HL-60 (cell line): Measurements from ENCODE around the gene WDR93.

Experiments
- CTCF ChIP-seq: IDR thresholded peaks from one replicate; pipeline ENCODE4 v1.5.1; 2011; ENCODE audit warnings: low read length, control low read depth, inconsistent platforms; ENCODE audit not compliant: insufficient read depth
- POLR2AphosphoS5 ChIP-seq: IDR thresholded peaks from 2 replicates; pipeline ENCODE4 v1.6.1; 2012; ENCODE audit warnings: low read depth
- REST ChIP-seq: IDR thresholded peaks from 2 replicates; pipeline ENCODE4 v1.6.1; 2012; ENCODE audit warnings: low read depth; ENCODE audit not compliant: insufficient replicate concordance

GRCh38 chr15:89750560-89751542 lies 60.2 kb downstream of the WDR93 start, which contains the start of gene MESP1:
- TF ChIP-seq CTCF = peak; percentile 42
- TF ChIP-seq REST = no peak
- TF ChIP-seq POLR2AphosphoS5 = peak; percentile 50
